NCI-H1048 (cell line): Measurements from ENCODE around the gene CHST11.

Source experiments
- DNase-seq: peaks from one replicate; lab custom pipeline; 2025; lab: John Stamatoyannopoulos, UW

Gene CHST11

GRCh38 chr12:104673696-104674482 is 217.1 kb downstream of the CHST11 start:
- DNase-seq: no peak

GRCh38 chr12:104676636-104677035 is 219.9 kb downstream of the CHST11 start:
- no peak for DNase-seq

GRCh38 chr12:104677441-104678089 is 220.8 kb downstream of the CHST11 start:
- DNase-seq: no peak

GRCh38 chr12:104680070-104680469 is 223.3 kb downstream of the CHST11 start:
- no peak for DNase-seq

GRCh38 chr12:104680491-104680890 is 223.7 kb downstream of the CHST11 start:
- no peak for DNase-seq

GRCh38 chr12:104681012-104681690 is 224.4 kb downstream of the CHST11 start:
- DNase-seq: no peak

- no peak for DNase-seq
Observed at GRCh38 chr12:104682790-104683279, 226.1 kb downstream of the CHST11 start.

GRCh38 chr12:104683831-104684503 is 227.2 kb downstream of the CHST11 start:
- DNase-seq: no peak

GRCh38 chr12:104684884-104685283 is 228.1 kb downstream of the CHST11 start:
- no peak for DNase-seq

- no peak for DNase-seq
Observed at GRCh38 chr12:104685366-104685765, 228.6 kb downstream of the CHST11 start.

GRCh38 chr12:104686196-104686595 is 229.4 kb downstream of the CHST11 start:
- no peak for DNase-seq

GRCh38 chr12:104687823-104688573 is 231.2 kb downstream of the CHST11 start:
- no peak for DNase-seq

- no peak for DNase-seq
Observed at GRCh38 chr12:104689635-104690034, 232.9 kb downstream of the CHST11 start.

GRCh38 chr12:104691721-104692556 is 235.2 kb downstream of the CHST11 start:
- DNase-seq: no peak

- DNase-seq: no peak
Observed at GRCh38 chr12:104692557-104693218, 235.9 kb downstream of the CHST11 start.

GRCh38 chr12:104693493-104693892 is 236.7 kb downstream of the CHST11 start:
- no peak for DNase-seq

GRCh38 chr12:104694161-104694560 is 237.4 kb downstream of the CHST11 start:
- no peak for DNase-seq

- DNase-seq: no peak
Observed at GRCh38 chr12:104694711-104695110, 238.0 kb downstream of the CHST11 start.

GRCh38 chr12:104695453-104696148 is 238.9 kb downstream of the CHST11 start:
- DNase-seq: no peak
